DMS 273 treated with DMSO at 0.1 percent for 48 hours (cell line): Measurements from ENCODE around the gene CPED1.
"Not testable (repeated sequence)": the region's sequence is repeated elsewhere in the genome, so short reads cannot be mapped to it uniquely, and the experiment has no call there.

Source experiments
- DNase-seq: peaks from one replicate; lab custom pipeline; 2025; lab: John Stamatoyannopoulos, UW

The CPED1 gene

GRCh38 chr7:121041516-121042148 is 53.1 kb downstream of the CPED1 start:
- no peak for DNase-seq

- no peak for DNase-seq
Observed at GRCh38 chr7:121042195-121042594, 53.7 kb downstream of the CPED1 start.

- no peak for DNase-seq
Observed at GRCh38 chr7:121042899-121043298, 54.4 kb downstream of the CPED1 start.

GRCh38 chr7:121043314-121044234 is 55.1 kb downstream of the CPED1 start:
- DNase-seq: no peak

DNA sequence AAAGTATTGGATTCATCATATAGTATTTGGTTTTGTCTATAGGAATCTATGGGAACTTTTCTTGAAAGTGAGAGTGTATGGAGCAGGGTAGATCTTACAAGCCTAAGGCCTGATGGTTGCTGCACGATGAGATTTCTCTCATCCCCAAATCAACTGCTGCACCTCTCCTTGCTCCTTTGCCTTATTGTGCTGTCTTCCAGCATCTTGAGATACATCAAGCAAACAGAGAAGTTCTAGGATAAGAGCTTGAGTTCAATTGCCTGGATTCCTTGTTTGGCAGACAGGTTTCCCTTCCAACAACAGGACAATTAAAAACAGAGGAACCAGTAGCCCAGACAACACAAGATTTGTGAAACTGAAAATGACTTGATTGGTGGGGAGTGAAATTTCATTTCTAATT is 56.6 kb downstream of the CPED1 start:
- no peak for DNase-seq

- no peak for DNase-seq
Observed at GRCh38 chr7:121046009-121046408, 57.5 kb downstream of the CPED1 start.

- DNase-seq: no peak
Observed at GRCh38 chr7:121046893-121047468, 58.5 kb downstream of the CPED1 start.

DNA sequence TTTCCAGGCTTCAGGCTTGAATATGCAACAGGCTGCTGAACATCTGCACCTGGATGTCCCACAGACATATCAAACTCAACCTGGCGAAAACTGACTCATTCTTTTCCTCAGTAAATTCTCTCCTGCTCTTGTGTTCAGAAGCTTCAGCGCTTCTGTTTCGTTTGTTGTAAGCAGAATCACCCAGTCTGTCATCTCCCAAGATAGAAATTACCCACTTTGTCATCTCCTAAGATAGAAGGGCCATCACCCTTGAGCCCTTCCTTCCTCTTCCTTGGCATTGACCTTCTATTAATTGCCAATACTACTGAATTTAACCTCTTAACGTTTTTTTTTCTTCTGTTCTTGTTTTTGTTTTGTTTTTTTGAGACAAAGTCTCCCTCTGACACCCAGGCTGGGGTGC is 59.7 kb downstream of the CPED1 start:
- no peak for DNase-seq

- no peak for DNase-seq
Observed at GRCh38 chr7:121049028-121049791, 60.7 kb downstream of the CPED1 start.

DNA sequence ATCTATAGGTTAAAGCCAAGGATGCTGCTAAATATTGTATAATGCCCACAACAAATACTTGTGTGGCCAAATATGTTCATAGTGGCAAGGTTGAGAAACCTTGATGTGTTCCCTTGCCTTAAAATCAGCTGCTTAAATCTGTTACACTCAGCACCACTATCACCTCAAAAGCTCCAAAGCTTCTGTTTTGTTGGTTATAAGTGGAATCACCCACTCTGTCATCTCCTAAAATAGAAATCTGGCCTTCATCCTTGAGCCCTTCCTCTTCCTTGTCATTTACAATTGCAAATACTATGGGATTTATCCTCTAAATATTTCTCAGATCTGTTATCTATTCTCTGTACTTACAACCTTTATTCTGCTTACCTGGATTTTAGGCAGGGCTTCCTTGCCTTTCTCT is 61.4 kb downstream of the CPED1 start:
- no peak for DNase-seq

GRCh38 chr7:121053219-121053618 is 64.7 kb downstream of the CPED1 start:
- DNase-seq: no peak

- DNase-seq: no peak
Observed at GRCh38 chr7:121054925-121055324, 66.4 kb downstream of the CPED1 start.

GRCh38 chr7:121057878-121058277 is 69.4 kb downstream of the CPED1 start:
- no peak for DNase-seq

- DNase-seq: no peak
Observed at GRCh38 chr7:121058975-121059374, 70.5 kb downstream of the CPED1 start.

DNA sequence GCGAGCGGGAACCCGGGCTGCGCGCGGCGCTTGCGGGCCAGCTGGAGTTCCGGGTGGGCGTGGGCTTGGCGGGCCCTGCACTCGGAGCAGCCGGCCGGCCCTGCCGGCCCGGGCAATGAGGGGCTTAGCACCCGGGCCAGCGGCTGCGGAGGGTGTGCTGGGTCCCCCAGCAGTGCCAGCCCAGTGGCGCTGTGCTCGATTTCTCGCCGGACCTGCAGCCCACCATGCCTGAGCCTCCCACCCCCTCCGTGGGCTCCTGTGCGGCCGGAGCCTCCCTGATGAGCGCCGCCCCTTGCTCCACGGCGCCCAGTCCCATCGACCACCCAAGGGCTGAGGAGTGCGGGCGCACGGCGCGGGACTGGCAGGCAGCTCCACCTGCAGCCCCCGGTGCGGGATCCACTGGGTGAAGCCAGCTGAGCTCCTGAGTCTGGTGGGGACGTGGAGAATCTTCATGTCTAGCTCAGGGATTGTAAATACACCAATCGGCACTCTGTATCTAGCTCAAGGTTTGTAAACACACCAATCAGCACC is 71.5 kb downstream of the CPED1 start:
- not testable (repeated sequence) for DNase-seq

GRCh38 chr7:121061677-121062582 is 73.4 kb downstream of the CPED1 start:
- no peak for DNase-seq

DNA sequence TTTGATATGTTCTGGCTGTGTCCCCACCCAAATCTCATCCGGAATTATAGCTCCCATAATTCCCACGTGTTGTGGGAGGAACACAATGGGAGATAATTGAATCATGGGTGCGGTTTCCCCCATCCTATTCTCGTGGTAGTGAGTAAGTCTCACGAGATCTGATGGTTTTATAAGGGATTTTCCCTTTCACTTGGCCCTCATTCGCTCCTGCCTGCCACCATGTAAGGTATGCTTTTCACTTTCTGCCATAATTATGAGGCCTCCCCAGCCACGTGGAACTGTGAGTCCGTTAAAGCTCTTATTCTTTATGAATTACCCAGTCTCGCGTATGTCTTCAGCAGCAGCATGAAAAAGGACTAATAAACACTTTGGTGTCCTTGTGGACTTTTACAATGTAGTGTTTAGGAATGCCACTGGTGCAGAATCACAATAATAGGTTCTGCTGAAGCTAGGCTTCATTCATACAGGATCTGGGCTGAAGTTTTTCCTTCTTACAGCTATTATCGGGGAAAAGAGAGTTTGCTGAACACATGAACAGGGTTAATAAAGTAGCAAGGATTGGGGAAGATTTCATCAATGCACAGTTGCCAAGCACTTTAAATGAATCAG is 74.3 kb downstream of the CPED1 start:
- no peak for DNase-seq

DNA sequence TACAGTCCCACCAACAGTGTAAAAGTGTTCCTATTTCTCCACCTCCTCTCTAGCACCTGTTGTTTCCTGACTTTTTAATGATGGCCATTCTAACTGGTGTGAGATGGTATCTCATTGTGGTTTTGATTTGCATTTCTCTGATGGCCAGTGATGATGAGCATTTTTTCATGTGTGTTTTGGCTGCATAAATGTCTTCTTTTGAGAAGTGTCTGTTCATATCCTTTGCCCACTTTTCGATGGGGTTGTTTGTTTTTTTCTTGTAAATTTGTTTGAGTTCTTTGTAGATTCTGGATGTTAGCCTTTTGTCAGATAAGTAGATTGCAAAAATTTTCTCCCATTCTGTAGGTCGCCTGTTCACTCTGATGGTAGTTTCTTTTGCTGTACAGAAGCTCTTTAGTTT is 79.2 kb downstream of the CPED1 start:
- not testable (repeated sequence) for DNase-seq

DNA sequence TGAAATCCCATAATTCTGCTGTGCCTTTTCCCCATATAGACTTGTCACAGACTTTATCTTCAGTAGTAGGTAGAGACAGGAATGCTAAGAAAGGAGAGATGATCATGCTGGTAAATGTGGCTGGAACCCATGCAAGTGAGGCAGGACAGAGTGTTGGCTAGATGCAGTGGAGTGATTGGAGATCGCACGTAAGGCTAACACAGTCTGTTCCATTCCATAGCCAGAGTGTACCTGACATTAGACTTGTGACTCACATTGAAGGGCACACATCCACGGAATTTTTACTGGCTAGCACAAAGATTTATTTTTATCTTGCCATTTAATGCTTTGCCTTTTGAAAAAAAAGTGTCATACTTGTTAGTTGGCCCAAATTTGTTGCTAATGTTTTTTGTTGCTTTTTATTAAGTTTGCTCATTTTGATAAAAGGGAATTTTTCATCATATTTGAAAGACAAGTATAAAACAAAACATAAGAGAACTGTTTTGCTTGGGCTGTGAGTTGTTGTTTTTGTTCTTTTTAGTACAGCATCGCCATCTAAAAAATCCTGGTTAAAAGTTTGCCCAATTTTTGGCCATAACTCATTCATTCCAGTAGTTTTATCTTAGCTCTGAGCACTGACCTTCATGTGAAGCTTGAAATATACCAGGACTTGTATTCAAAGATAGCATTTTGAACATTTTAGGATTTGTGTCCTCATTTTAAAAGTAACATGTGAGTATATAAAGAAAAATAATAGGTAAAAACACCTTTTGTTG is 81.0 kb downstream of the CPED1 start:
- no peak for DNase-seq

DNA sequence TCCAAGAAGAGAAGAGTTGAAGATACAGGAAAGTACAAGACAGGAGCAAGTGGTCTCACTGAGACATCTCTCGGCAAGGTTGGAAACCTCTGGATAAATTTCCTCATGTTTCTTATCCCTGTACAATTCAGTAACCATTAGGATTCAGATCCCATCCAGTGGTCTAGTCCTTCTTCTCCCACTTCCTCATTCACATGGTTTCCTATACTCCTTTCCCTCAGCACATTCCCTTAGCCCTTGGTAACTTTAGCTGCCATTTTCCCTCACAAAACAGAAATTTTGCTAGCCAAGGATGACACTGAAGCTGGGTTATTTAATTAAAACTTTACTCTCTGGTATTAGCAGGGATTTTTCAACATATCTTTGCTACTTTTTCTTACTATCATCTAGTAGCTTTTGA is 82.6 kb downstream of the CPED1 start:
- DNase-seq: no peak
